AG09309 (cell line): Measurements from ENCODE around the gene GTF2H4.

Experiments
- DNase-seq: peaks from one replicate; pipeline ENCODE4 v3.0.0-alpha.2; 2010; ENCODE audit warnings: low read depth
- H3K4me3 ChIP-seq: 2 replicates; pipeline ENCODE4 v1.5.1; 2011; ENCODE audit warnings: mild to moderate bottlenecking, low read depth, low read length, moderate library complexity; ENCODE audit not compliant: control insufficient read depth
- TF ChIP-seq, protein P1 (sequence below): IDR thresholded peaks from 2 replicates; pipeline ENCODE4 v1.5.1; 2011; ENCODE audit warnings: mild to moderate bottlenecking, low read depth, low read length, inconsistent platforms; ENCODE audit not compliant: insufficient read depth, control insufficient read depth; ENCODE audit errors: missing control alignments

GTF2H4 gene

DNA sequence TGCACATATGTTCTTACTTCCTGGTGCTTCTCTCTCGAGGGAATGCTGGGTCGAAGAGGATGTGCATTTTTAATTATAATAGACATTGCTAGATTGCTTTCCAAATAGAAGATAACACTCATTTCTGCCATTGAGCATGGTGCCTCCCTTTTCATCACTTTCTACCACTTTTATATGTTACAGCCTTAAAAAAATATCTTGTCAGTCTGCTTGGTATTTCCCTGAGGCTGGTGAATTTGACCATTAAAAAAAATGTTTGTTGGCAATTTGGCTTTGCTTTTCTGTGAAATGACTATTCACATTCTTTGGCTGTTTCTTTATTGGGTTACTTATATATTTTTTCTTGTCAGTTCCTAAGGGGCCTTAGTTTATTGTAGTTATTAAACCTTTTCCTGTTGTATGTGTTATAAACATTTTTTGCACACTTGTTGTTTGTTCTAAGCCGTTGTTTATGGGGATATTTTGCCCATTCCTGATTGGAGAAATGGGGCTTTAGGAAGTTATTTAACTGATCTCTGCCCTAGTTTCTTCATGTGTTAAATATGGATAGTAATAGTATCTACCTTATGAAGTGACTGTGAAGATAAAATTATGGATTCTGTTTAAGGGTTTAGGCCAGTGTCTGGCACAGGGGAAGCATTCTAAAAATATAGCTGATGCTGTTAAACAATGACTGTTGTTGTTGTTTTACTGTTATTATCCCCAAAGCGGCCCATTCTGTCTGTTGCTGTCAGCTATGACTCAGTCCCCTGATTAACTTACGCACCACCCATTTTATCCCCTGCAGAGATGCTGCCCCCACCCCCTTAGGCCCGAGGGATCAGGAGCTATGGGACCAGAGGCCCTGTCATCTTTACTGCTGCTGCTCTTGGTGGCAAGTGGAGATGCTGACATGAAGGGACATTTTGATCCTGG lies 19.8 kb upstream of the GTF2H4 start:
- TF ChIP-seq, protein P1, sequence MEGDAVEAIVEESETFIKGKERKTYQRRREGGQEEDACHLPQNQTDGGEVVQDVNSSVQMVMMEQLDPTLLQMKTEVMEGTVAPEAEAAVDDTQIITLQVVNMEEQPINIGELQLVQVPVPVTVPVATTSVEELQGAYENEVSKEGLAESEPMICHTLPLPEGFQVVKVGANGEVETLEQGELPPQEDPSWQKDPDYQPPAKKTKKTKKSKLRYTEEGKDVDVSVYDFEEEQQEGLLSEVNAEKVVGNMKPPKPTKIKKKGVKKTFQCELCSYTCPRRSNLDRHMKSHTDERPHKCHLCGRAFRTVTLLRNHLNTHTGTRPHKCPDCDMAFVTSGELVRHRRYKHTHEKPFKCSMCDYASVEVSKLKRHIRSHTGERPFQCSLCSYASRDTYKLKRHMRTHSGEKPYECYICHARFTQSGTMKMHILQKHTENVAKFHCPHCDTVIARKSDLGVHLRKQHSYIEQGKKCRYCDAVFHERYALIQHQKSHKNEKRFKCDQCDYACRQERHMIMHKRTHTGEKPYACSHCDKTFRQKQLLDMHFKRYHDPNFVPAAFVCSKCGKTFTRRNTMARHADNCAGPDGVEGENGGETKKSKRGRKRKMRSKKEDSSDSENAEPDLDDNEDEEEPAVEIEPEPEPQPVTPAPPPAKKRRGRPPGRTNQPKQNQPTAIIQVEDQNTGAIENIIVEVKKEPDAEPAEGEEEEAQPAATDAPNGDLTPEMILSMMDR, result no peak
- H3K4me3 ChIP-seq, result no peak overlapping the region
- no peak for DNase-seq

DNA sequence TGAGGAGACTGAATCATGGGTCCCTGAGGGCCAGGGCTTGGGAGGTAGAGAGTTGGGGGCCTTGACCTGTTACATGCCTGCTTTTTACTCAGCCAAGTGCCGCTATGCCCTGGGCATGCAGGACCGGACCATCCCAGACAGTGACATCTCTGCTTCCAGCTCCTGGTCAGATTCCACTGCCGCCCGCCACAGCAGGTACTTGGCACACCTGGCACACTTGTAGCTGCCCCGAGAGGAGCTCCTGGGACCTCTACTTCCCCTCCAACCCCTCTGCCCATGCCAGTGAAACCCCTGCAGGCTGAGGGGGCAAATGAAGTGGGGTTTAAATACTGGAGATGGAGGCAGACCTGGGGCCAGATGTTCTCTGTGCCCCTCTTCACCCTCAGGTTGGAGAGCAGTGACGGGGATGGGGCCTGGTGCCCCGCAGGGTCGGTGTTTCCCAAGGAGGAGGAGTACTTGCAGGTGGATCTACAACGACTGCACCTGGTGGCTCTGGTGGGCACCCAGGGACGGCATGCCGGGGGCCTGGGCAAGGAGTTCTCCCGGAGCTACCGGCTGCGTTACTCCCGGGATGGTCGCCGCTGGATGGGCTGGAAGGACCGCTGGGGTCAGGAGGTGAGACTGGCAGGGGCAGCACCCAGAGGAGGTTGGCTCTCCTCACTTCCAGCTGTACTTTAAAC lies 19.1 kb upstream of the GTF2H4 start:
- no peak overlapping the region for H3K4me3 ChIP-seq
- no peak for DNase-seq
- TF ChIP-seq, protein P1, result no peak

DNA sequence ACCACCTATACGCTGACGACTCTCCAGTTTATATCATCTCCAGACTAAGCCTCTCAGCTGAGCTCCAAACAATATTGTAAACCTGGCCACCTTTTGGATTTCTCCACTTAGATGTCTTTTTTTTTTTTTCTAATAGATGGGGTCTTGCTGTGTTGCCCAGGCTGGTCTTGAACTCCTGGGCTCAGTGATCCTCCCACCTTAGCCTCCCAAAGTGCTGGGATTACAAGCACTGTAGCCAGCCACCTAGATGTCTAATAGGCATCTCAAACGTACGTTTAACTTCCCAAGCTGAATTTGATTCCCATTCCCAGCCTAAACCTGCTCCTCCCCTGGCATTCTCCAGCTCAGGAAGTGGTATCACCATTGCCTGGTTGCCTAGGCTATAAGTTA lies 18.5 kb upstream of the GTF2H4 start:
- no peak for DNase-seq
- H3K4me3 ChIP-seq, result no peak overlapping the region
- TF ChIP-seq, protein P1, result no peak

DNA sequence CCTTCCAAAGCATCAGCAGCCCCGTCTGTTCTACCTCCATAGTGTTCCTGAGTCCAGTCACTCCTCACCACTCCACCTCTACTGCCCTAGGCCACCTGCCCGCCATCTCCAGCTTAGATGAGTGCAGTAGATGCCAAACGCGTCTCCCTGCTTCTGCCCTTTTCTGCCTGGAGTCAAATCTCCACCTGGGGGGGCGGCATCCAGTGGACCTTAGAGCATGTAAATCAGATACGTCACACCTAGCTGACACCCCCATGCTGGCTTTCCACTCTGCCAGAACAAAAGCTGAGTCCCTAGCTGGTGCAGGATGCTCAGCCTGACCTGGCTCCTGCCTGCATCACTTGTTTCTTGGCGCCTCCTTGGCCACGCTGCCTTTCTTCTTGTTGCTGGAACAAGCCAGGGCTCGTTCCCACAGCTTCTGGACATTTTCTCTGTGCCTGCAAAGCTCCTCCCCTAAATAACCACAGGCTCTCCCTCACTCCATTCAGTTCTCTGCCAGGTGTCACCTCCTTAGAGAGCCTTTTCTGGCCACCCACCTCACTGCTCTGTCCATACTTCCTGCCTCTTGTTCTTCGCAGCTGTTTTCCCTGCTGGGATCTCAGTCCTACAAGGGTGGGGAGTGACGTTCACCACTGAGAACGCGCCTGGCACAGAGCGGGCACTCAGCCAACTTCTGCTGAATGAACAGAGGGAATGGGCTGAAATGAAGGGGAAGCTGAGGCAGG lies 17.9 kb upstream of the GTF2H4 start:
- no peak for DNase-seq
- H3K4me3 ChIP-seq, result no peak overlapping the region
- TF ChIP-seq, protein P1, result no peak

DNA sequence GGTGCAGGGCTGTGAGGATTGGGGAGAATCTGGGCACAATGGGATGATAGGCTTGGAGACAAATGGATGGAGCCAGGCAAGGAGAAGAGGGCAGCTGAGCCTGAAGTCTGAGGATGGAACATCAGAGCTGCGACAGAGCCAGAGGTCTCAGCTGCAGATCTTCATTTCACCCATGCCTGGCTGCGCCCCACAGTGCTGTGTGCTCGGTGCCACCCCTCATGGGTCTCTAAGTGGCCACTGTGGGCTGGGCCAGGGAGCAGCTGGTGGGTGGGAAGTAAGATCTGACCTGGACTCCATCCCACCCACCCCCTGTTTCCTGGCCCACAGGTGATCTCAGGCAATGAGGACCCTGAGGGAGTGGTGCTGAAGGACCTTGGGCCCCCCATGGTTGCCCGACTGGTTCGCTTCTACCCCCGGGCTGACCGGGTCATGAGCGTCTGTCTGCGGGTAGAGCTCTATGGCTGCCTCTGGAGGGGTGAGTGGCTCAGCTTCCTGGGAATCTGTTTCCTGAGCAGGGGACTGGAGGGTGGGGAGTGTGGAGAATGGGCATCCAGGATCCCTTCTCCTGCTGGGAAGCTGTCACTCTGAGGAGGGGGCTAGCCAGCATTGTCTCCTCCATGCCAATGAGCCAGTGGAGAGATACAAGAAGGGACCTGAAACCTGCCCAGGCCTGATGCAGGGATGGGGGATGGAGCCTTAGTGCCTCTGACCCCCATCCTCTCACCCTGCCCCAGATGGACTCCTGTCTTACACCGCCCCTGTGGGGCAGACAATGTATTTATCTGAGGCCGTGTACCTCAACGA lies 17.2 kb upstream of the GTF2H4 start:
- H3K4me3 ChIP-seq, result no peak overlapping the region
- no peak for DNase-seq

More for the DNA sequence above, 17.2 kb upstream of the GTF2H4 start:
- TF ChIP-seq, protein P1, result no peak
